Heart left ventricle (tissue), 13 donors: ENCODE measurements around the gene DMXL2.

Source experiments
- CTCF ChIP-seq, 12 donors: fragments of 200-600 bp; sonication (generic) in 4 of 12; IDR thresholded peaks; one replicate each; pipeline versions ENCODE4 v1.5.0 to v1.8.0; 2018 to 2022; ENCODE audit warnings: antibody characterized with exemption in 12 of 12, mild to moderate bottlenecking in 5 of 12
- POLR2A ChIP-seq, 2 donors: fragments of 450-650 bp; IDR thresholded peaks; one replicate each; pipeline ENCODE4 v1.6.1; 2017; ENCODE audit warnings: antibody characterized with exemption in 2 of 2, mild to moderate bottlenecking in 2 of 2, moderate library complexity in 2 of 2
- donor health status: ischemic (EF 13 %, LVEDD 7.1; RV severe dilation, severe dysfunction).
- donor health status: DM: no; HTN: yes; CAD: no.
- donor health status: DM: no; HTN: no; CAD: no.
- donor health status: ischemic (EF 25% LVEDD 6.9; RV normal size, moderate dysfunction).
- donor health status: ischemic (EF 25% LVEDD 5.7; RV mildly dilated, moderate dysfunction).
- donor health status: ischemic (EF 35%, LVEDD 5.7; RV mildly dilated, moderate dysfunction).
- donor health status: nonischemic (EF 11% LVEDD 7.7; RV severe dilation, severe dysfunction).
- donor health status: DM: yes; HTN: yes; CAD: no.
- donor health status: PGD.
- donor health status: ischemic (EF 29% LVEDD 5.4; RV normal size, mild dysfunction).
- donor health status: nonischemic (EF 23%, LVEDD 6.1; RV moderate dilation, normal function).

DNA sequence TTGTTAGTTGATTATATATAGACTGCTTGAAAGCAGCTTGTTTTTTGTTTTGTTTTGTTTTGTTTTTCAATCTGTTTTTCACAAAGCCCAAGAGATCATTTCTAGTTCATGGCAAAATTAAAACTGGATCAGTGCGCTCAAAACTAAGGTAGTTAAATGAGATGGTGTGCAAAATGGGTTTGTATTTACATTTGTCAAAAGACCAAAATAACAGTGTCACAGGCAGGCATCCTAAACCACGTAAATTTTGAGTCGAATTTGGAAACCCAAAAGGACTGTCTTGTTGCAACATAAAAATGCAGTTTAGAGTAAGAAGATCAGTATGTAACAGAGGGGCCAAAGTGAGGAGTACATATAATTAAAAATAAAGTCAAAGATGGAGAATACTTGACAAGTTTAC, 2.4 kb downstream of the DMXL2 start:
- TF ChIP-seq POLR2A (IDR thresholded peaks at IDR 0.05) = no peak
- TF ChIP-seq CTCF (IDR thresholded peaks at IDR 0.05) = no peak
